Stimulated activated CD4-positive, alpha-beta T cell treated with anti-CD3 and anti-CD28 coated beads, Interleukin-2, amount 100 ng/mL, for 24 hours (primary cell): Measurements from ENCODE around the gene PSKH1.
"Not testable (repeated sequence)": the region's sequence is repeated elsewhere in the genome, so short reads cannot be mapped to it uniquely, and the experiment has no call there.

Experiments
- DNase-seq, 2 donors: peaks; one replicate each; pipeline ENCODE4 v3.0.0-alpha.2; 2020

The PSKH1 gene

DNA sequence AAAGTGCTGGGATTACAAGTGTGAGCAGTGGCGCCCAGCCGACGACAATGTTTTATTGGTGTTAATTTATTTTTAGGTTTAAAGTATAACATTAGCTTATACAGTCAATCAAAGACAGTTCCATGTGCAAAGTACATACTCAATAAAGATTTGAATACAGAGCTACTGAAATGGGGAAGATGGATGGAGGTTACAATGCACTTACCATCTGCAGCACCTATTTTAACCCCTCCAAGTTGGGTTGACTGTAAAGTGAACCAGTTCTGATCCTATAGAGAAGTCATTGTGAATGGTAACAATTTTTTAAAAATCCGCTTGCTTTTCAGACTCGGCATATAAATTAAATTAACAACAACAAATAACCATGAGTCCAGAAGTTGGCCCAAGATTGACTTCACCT, 679 bp upstream of the PSKH1 start:
- no peak for DNase-seq

DNA sequence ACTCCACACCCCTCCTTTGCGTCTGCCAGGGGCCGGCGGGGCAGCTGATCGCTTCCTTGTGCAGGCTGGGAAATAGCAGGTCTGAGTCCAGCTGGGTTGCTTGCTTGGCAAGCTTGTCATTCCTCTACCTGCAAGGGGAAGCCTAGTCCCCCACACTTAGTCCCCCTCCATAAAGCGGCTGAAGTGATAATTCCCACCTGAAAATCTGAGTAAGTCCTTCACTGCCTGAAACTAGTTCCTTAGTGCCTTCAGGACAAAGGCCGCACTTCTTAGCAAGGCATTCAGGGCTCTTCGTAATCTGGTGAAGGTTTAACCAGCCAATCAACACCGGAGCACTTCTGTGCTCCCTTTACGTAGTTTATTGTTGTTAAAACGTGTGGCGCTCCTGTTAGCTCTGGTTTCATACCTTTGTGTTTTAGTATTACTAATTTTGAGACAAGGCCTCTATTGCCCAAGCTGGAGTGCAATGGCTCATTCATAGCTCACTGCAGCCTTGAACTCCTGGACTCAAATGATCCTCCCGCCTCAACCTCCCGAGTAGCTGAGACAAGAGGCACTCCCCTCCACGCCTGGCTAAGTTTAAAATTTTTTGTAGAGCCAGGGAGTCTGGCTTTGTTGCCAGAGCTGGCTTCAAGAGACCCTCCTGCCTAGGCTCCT, 817 bp downstream of the PSKH1 start:
- no peak for DNase-seq

DNA sequence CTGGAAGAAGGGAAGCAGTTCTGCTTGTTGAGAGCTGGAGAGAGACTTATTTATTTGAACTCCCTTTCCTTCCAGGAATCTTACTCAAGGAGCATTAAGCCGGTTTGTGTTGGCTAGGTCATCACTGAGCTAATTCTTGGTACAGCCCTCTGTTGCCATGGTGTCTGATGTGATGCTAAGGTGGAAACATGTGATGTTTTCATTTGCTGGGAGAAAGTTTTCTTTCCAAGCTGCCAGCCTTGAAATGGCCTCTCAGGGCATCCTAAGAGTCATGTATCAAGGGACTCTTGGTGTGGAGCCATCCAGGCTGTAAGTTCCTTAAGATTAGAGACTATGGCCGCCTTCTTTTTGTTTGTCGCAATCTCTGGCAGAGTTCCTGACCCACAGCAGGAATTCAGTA, 4.2 kb downstream of the PSKH1 start:
- no peak for DNase-seq

- no peak for DNase-seq
Measured at GRCh38 chr16:67901734-67902133, 8.7 kb downstream of the PSKH1 start.

GRCh38 chr16:67902831-67903230, 9.8 kb downstream of the PSKH1 start:
- DNase-seq = no peak

DNA sequence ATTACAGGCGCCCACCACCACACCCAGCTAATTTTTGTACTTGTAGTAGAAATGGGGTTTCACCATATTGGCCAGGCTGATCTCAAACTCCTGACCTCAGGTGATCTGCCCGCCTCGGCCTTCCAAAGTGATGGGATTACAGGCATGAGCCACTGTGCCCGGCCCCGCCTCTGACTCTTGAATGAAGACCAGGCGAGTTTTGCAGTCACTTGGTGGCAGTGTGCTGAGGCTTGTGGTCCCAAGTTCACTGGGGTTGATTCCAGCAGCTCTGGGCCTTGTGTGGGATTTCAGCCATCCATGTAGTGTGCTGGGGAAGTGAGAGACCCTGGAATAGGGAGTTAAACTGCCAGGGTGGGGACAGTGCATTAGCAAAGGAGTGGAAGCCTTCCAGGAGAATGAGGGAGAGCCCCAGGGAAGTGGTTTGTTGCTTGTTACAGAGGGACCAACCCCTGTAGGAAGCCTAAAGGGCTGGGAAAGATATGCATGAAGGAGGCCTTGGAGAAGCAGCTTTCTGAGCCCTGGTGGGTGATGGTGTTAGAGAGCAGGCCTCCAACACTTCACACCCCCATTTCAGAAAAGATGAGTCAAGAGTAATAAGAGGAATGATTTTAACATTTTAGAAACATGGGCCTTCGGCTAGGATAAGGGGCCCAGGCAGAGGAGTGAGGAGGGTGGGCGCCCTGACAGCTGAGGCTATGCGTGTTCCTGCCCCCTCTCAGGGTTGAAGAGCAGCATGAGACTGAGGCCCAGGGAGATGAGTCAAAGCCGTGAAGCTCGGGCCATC, 14.5 kb downstream of the PSKH1 start:
- no peak for DNase-seq

DNA sequence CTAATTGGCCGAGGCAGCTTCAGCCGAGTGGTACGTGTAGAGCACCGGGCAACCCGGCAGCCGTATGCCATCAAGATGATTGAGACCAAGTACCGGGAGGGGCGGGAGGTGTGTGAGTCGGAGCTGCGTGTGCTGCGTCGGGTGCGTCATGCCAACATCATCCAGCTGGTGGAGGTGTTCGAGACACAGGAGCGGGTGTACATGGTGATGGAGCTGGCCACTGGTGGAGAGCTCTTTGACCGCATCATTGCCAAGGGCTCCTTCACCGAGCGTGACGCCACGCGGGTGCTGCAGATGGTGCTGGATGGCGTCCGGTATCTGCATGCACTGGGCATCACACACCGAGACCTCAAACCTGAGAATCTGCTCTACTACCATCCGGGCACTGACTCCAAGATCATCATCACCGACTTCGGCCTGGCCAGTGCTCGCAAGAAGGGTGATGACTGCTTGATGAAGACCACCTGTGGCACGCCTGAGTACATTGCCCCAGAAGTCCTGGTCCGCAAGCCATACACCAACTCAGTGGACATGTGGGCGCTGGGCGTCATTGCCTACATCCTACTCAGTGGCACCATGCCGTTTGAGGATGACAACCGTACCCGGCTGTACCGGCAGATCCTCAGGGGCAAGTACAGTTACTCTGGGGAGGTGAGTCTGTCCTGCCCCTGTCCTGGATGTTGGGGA, 16.1 kb downstream of the PSKH1 start:
- no peak for DNase-seq

DNA sequence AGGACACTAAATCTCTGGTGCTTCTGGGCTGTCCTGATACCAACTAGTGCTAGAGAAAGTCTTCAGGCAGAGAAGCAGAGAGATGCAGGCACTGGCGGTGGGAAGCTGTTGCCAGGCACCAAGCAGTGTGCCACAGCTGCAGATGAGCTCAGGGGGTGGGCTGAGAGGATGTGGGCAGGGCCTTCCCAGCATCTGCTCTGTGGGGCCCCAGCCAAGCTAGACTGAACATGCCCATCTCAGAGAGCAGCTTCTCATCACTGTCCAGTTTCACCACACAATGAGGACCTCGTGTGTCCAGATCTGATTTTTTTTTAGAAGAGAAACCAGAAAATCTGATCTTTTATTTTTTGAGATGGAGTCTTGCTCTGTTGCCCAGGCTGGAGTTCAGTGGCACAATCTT, 17.1 kb downstream of the PSKH1 start:
- no peak for DNase-seq

- no peak for DNase-seq
Measured at GRCh38 chr16:67914758-67915495, 21.9 kb downstream of the PSKH1 start.

DNA sequence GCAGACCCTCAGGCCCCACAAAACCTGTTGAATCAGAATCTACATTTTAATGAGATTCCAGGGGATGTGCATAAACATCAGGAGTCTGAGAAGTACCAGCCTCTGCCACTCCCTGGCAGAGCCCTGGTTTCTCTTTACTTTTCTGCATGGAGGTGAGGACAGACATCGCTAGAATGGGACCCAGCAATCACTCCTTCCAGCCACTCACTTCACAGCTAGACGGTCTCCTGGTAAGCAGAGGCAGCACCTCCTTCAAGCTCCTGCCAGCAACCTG, 22.4 kb downstream of the PSKH1 start:
- DNase-seq = not testable (repeated sequence)

GRCh38 chr16:67915831-67916723, 23.0 kb downstream of the PSKH1 start:
- DNase-seq = no peak

DNA sequence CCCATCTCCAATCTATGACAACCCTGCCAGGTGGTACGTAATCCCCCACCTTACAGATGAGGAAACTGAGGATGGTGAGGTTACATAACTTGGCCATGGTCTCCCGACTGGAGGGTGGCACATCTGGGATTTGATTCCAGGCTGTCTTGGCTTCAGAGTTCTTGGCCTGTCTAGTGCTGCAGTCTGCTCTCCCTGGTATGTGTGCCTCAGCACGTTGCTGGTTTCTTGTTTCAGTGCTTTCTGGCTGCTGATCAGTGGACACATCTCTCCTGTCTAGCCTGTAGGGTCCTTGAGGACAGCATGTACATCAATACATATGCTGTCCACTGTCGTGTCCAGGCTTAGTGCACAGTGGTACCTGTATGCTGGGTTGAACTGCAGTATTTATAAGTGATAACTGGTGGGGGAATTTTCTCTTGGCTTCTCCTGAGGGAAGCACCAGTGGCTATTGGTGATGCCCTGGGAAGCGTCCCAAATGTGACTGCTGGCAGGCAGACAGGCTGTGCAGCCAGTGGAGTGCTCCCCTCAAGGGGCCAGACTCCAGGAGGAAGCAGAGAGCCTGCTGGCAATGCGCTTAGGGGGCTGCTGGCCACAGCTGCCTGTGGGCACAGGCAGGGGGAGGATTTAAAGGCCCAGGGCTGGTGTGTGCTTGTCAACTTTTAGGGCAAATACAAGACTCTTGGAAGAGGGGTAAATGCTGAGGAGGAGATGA, 24.2 kb downstream of the PSKH1 start:
- DNase-seq = no peak

DNA sequence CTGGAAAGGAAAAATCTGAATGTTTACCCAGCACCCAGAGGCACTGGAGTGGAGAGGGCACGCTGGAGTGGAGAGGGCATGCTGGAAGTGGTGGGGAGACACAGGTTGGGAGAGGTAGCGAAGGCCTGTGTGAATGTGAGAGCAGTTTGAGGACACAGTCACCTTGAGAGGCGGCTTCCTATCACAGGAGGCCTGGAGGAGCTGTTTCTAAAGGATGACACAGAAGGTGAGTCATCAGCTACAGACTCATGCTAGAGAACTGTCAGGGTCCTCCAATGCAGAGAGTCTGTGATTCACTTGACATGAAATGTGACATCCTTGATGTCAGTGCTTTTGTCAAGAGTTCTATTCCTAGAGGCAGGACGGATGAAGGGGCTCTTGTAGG, 24.8 kb downstream of the PSKH1 start:
- DNase-seq = peak; percentile 52 to 56

DNA sequence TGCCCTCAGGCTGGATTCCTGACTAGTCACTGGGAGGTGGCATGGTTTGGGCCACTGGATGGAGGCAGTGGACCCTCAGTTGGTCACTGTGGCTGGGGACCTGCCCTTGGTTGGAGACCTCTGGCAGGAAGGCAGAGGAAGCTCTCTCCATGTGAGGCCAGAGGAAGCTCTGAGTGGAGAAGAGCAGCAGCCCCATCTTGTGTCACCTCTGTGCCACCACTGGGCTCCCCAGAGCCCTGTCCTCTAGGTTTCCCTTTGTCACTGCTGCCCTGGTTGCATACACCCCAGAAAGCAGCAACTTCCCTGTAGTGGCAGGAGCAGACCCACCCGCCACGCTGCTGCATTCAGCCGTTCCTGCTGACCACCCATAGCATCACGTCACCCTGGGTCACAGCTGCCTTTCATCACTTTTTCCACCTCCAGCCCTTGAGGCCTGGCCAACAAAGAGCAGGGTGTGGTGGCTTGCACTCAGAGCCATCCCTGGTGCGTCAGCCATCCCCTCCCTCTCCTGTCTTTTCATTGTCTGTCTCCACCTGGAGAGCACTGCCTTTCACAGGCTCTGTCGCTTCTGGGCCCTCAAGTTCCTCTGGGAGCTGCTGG, 26.7 kb downstream of the PSKH1 start:
- no peak for DNase-seq

- DNase-seq = no peak
Measured at GRCh38 chr16:67922221-67922620, 29.2 kb downstream of the PSKH1 start.

DNA sequence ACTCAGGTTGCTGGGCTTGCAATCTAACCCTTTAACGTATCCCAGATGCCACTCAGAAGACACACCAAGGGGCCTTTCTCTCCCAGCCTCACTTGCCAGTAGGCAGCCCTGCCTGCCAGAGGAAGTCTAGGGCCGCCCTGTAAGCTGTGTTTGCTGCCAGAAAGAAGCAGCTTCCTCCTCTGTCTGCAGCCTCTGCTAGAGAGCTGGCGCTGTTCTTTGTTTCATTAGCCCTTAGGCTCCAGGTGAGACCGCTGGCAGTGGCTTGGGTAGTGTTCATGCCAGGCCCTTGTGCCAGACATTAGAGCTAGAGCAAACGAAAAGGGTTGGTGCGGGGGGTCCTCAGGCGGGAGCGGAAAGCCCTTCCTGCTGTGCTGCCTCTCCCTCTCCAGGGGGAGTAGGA, 29.7 kb downstream of the PSKH1 start:
- no peak for DNase-seq

DNA sequence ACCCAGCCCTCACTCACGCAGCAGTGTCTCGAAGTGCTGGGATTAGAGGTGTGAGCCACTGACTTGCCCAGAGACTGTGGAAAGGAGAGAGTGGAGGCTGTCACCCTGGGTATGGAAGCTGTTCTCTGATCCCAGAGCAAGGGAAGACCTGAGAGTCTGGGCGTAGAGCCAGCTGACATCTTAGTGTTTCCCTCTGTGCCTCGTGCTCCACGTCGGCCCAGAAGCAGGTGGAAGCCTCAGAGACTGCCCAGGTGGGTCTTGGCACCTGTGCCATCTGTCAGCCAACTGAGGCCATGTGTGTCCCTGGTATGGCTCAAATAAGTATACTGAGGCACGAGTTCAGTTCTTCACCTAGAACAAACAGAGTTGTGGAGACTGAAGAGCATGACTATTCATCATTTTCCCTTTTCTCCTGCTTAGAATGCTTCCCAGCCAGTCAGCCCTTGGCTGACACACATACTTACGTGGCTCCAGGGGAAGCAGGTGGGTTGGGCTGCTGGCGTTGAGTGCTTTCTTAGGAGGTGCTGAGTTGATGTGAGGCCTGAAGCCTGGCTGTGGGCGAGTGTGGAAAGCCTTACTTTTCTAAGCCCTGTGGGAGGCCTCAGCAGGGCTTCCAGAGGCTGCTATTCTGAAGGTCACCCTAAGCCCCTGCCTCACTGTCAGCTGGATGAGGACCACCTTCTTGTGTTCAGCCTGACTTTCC, 30.5 kb downstream of the PSKH1 start:
- no peak for DNase-seq

GRCh38 chr16:67924140-67924906, 31.3 kb downstream of the PSKH1 start:
- DNase-seq = no peak

GRCh38 chr16:67926181-67926750, 33.2 kb downstream of the PSKH1 start:
- DNase-seq = no peak
